B cell (primary cell): ENCODE data around the gene FRMD4B. TPM values are rescaled to one million over a fixed set of nuclear protein-coding genes. Genes with fewer than 3 reads are reported as not detected.

Experiments
- ATAC-seq: fragments of 200-7000 bp; cut with Tn5 transposase; one replicate; pipeline ENCODE4 v1.10.0; 2021; ENCODE audit warnings: low read depth, mild to moderate bottlenecking, moderate number of reproducible peaks, moderate library complexity
- CTCF ChIA-PET: fragments of 350-600 bp; sonication (Branson Sonifier 250); formaldehyde crosslinking; loops from one replicate; lab custom pipeline; 2021; ENCODE audit warnings: antibody characterized with exemption, inconsistent platforms; lab: Charles Lee
- POLR2A ChIA-PET: fragments of 350-600 bp; sonication (Branson Sonifier 250); formaldehyde crosslinking; loops from one replicate; lab custom pipeline; 2021; ENCODE audit warnings: antibody characterized with exemption; lab: Charles Lee
- DNase-seq: peaks from one replicate; pipeline ENCODE4 v3.0.0; 2013
- H2AFZ ChIP-seq: 2 replicates; pipeline ENCODE4 v1.6.1; 2012; ENCODE audit warnings: mild to moderate bottlenecking, low read depth, low read length; ENCODE audit not compliant: insufficient read depth, poor library complexity, severe bottlenecking
- H3K27ac ChIP-seq, 2 donors: 1 replicate in 1 of 2; 2 replicates in 1 of 2; pipeline ENCODE4 v1.5.1; 2012 to 2013; ENCODE audit warnings: low read length in 2 of 2, mild to moderate bottlenecking in 2 of 2, moderate library complexity in 1 of 2
- H3K27me3 ChIP-seq, 4 experiments: fragments of 200-600 bp in 1 of 4; sonication (generic) in 1 of 4; replicated peaks in 1 of 4; 1 replicate in 2 of 4; 2 replicates in 2 of 4; pipeline versions ENCODE4 v1.6.1 to v1.7.0; 2013 to 2016; ENCODE audit warnings: low read length in 3 of 4, mild to moderate bottlenecking in 2 of 4, mixed read lengths in 1 of 4, moderate library complexity in 1 of 4; ENCODE audit not compliant: insufficient read depth in 4 of 4, control insufficient read depth in 3 of 4; ENCODE audit errors: control extremely low read depth in 1 of 4
- H3K36me3 ChIP-seq, 2 experiments: replicated peaks in 1 of 2; 1 replicate in 1 of 2; 2 replicates in 1 of 2; pipeline versions ENCODE4 v1.6.1 to v1.7.1; 2013; ENCODE audit warnings: low read length in 1 of 2; ENCODE audit not compliant: insufficient read depth in 2 of 2, control insufficient read depth in 1 of 2; ENCODE audit errors: control extremely low read depth in 1 of 2, extremely low read depth in 1 of 2
- H3K4me1 ChIP-seq, 2 donors: fragments of 200-600 bp in 1 of 2; sonication (generic) in 1 of 2; 1 replicate in 1 of 2; 2 replicates in 1 of 2; pipeline versions ENCODE4 v1.5.1 to v1.6.1; 2013 to 2017; ENCODE audit warnings: low read length in 2 of 2; ENCODE audit not compliant: control insufficient read depth in 2 of 2, insufficient read depth in 2 of 2
- H3K4me2 ChIP-seq: replicated peaks from 2 replicates; pipeline ENCODE3; 2012; ENCODE audit warnings: mild to moderate bottlenecking, low read depth, low read length; ENCODE audit not compliant: poor library complexity, severe bottlenecking
- H3K4me3 ChIP-seq, 5 experiments: fragments of 200-600 bp in 1 of 5; sonication (generic) in 1 of 5; 1 replicate in 3 of 5; 2 replicates in 2 of 5; pipeline versions ENCODE4 v1.5.1 to v1.7.0; 2011 to 2016; ENCODE audit warnings: low read length in 4 of 5, mild to moderate bottlenecking in 4 of 5, low read depth in 2 of 5, control low read depth in 1 of 5, moderate library complexity in 1 of 5; ENCODE audit not compliant: insufficient read depth in 1 of 5; ENCODE audit errors: control extremely low read depth in 1 of 5, extremely low read depth in 1 of 5
- H3K79me2 ChIP-seq: fragments of 200-600 bp; sonication (generic); one replicate; pipeline ENCODE4 v1.6.0; 2016; ENCODE audit warnings: low read length; ENCODE audit not compliant: control insufficient read depth, insufficient read depth
- H3K9ac ChIP-seq: fragments of 200-600 bp; sonication (generic); 2 replicates; pipeline ENCODE4 v1.6.1; 2017; ENCODE audit warnings: mild to moderate bottlenecking, low read length, moderate library complexity
- H3K9me3 ChIP-seq, 3 donors: one replicate each; pipeline versions ENCODE4 v1.6.1 to v1.7.1; 2013; ENCODE audit warnings: low read length in 2 of 3; ENCODE audit not compliant: control insufficient read depth in 2 of 3, insufficient read depth in 1 of 3; ENCODE audit errors: control extremely low read depth in 1 of 3
- H4K20me1 ChIP-seq: 2 replicates; pipeline ENCODE4 v1.6.0; 2012; ENCODE audit warnings: mild to moderate bottlenecking, low read length; ENCODE audit not compliant: insufficient read depth, control insufficient read depth, poor library complexity, severe bottlenecking
- H3K27ac Mint-ChIP-seq: one replicate; pipeline ENCODE4 v1.8.0; 2021; ENCODE audit warnings: mixed read lengths
- H3K27me3 Mint-ChIP-seq: one replicate; pipeline ENCODE4 v1.8.0; 2021; ENCODE audit warnings: mixed read lengths
- H3K4me1 Mint-ChIP-seq: one replicate; pipeline ENCODE4 v1.8.0; 2021; ENCODE audit warnings: mixed read lengths
- H3K4me3 Mint-ChIP-seq: one replicate; pipeline ENCODE4 v1.8.0; 2021; ENCODE audit warnings: mixed read lengths
- H3K9me3 Mint-ChIP-seq: one replicate; pipeline ENCODE4 v1.8.0; 2022; ENCODE audit warnings: mixed read lengths; ENCODE audit not compliant: insufficient read depth
- CTCF ChIP-seq: fragments of 200-600 bp; IDR thresholded peaks from one replicate; pipeline ENCODE4 v1.8.0; 2022; ENCODE audit warnings: antibody characterized with exemption, mild to moderate bottlenecking
- EZH2 ChIP-seq: IDR thresholded peaks from 2 replicates; pipeline ENCODE4 v1.6.1; 2012; ENCODE audit warnings: borderline replicate concordance, low read depth, mild to moderate bottlenecking, moderate library complexity, low read length; ENCODE audit not compliant: insufficient read depth, poor library complexity, severe bottlenecking
- WGBS: methylation state at CpG from one replicate; pipeline ENCODE4 v1.1.5; 2013; ENCODE audit warnings: missing lambda C conversion rate; ENCODE audit not compliant: insufficient coverage; 5-methylcytosine and 5-hydroxymethylcytosine counted together
- intact Hi-C: fragments of 100-400 bp; cut with micrococcal nuclease; formaldehyde crosslinking; loops from one replicate; pipeline ENCODE4 v1.10.0; 2022
- polyA plus RNA-seq: library from polyadenylated mRNA; depleted of rRNA; stranded (reverse); fragments of >200 nt; gene quantifications from 2 replicates; pipeline ENCODE4 v1.2.3, GENCODE V29; 2012
- total RNA-seq, 2 donors: library from RNA; stranded (reverse); fragments of 120-200 nt in 1 of 2; gene quantifications; 1 replicate in 1 of 2; 2 replicates in 1 of 2; pipeline versions ENCODE4 v1.2.3 to v1.2.4, GENCODE V29; 2013 to 2022

Gene FRMD4B
- total and polyA plus RNA-seq, 2 donors (not counting 1 experiment from before 2014, with no cell fraction given): 0.06 to 0.20 TPM

- no peak overlapping the region for H3K4me3 ChIP-seq
- H2AFZ ChIP-seq: no peak overlapping the region
- Mint-ChIP-seq H3K27ac (no peak overlapping the region), H3K4me1 (no peaks in the 10 kb centered on the region), H3K4me3 (no peak overlapping the region), H3K27me3 (no peaks in the 10 kb centered on the region), H3K9me3 (no peaks in the 10 kb centered on the region)
- H3K27me3 ChIP-seq: no peaks in the 10 kb centered on the region
- CTCF ChIA-PET: interaction anchor here (0.6 to 5.5 kb wide), 27 partner anchors 8 to 786 kb away, joined by 3 to 40 read pairs (median 4); partner anchors contain the start of gene LMOD3
- H3K27ac ChIP-seq: no peak overlapping the region
- H3K79me2 ChIP-seq: no peaks in the 10 kb centered on the region
- H4K20me1 ChIP-seq: no peaks in the 10 kb centered on the region
- POLR2A ChIA-PET: no interaction called here
- ATAC-seq (peak; percentile 69), DNase-seq (peak; percentile 48)
- no peaks in the 10 kb centered on the region for H3K4me1 ChIP-seq
- H3K4me2 ChIP-seq: no peak overlapping the region
- 0% methylated on average over 2 of the region's 5 CpGs for WGBS
- no peak overlapping the region for H3K9ac ChIP-seq
- H3K9me3 ChIP-seq: no peaks in the 10 kb centered on the region
- intact Hi-C loops: loop anchor here (1.0 to 5.0 kb wide), 3 partner anchors 145 to 276 kb away; no protein-coding TSS in a partner anchor
- no peaks in the 10 kb centered on the region for H3K36me3 ChIP-seq
- TF ChIP-seq EZH2 (no peak), CTCF (peak; percentile 95)
Observed at GRCh38 chr3:69161587-69162307, 224.1 kb downstream of the FRMD4B start.

GRCh38 chr3:69160525-69160924 is 225.4 kb downstream of the FRMD4B start:
- Histone ChIP-seq H3K79me2 (no peaks in the 10 kb centered on the region), H2AFZ (no peak overlapping the region), H3K9ac (no peak overlapping the region), H3K4me1 (no peaks in the 10 kb centered on the region), H4K20me1 (no peaks in the 10 kb centered on the region), H3K4me3 (no peak overlapping the region), H3K27me3 (no peaks in the 10 kb centered on the region), H3K4me2 (no peak overlapping the region), H3K36me3 (no peaks in the 10 kb centered on the region), H3K27ac (no peak overlapping the region), H3K9me3 (no peaks in the 10 kb centered on the region)
- Mint-ChIP-seq H3K27ac (no peak overlapping the region), H3K9me3 (no peaks in the 10 kb centered on the region), H3K4me1 (no peaks in the 10 kb centered on the region), H3K4me3 (no peak overlapping the region), H3K27me3 (peaks cover 5% of the 10 kb centered on the region)
- ChIA-PET CTCF (interaction anchor here (0.5 to 5.5 kb wide), 7 partner anchors 10 to 1198 kb away, joined by 3 to 40 read pairs (median 5); no protein-coding TSS in a partner anchor), POLR2A (no interaction called here)
- TF ChIP-seq CTCF: no peak
- TF ChIP-seq EZH2: no peak
- WGBS: no CpG with 5 or more reads among the region's 4 CpGs
- ATAC-seq (no peak), DNase-seq (no peak)
- intact Hi-C loops: loop anchor here (5.0 kb wide), 2 partner anchors 162 to 277 kb away; no protein-coding TSS in a partner anchor
